Measurements from ENCODE around the gene GABPA. TPM values are rescaled to one million over a fixed set of nuclear protein-coding genes. Genes with fewer than 3 reads are reported as not detected.

The GABPA gene
- total and polyA plus RNA-seq, 2 of the 13 experiments (the other 11 are each of a cell fraction or from before 2014, with no cell fraction given): 7.4 to 13.2 TPM

DNA sequence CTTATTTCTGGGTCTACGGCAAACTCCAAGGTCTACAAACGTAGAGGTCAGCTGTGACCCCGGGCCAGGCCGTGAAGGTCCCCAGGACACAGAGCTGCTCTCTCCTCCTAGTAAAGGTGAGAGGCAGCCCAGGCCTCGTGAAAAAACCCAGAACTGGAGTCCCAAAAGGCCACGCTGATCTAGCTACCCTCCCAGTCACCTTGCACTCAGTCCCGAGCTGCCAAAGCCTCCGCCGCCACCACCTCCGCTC, 193 bp upstream of the GABPA start (continued):
- TF ChIP-seq, protein P1, sequence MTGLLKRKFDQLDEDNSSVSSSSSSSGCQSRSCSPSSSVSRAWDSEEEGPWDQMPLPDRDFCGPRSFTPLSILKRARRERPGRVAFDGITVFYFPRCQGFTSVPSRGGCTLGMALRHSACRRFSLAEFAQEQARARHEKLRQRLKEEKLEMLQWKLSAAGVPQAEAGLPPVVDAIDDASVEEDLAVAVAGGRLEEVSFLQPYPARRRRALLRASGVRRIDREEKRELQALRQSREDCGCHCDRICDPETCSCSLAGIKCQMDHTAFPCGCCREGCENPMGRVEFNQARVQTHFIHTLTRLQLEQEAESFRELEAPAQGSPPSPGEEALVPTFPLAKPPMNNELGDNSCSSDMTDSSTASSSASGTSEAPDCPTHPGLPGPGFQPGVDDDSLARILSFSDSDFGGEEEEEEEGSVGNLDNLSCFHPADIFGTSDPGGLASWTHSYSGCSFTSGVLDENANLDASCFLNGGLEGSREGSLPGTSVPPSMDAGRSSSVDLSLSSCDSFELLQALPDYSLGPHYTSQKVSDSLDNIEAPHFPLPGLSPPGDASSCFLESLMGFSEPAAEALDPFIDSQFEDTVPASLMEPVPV (CRISPR knock-in tag; IDR thresholded peaks at IDR 0.05): 0 out of 2 replicates have a peak, but pooled peaks have one; percentile 7
- TF ChIP-seq POLR2G (IDR thresholded peaks at IDR 0.05; ENCODE audit: low read depth, low read length) (peak; percentile 81), FIP1L1 (IDR thresholded peaks at IDR 0.05; ENCODE audit: borderline replicate concordance, insufficient read depth, low read depth, low read length) (no peak), EEA1 (CRISPR knock-in tag; IDR thresholded peaks at IDR 0.05; ENCODE audit: borderline replicate concordance) (peak; percentile 58; the same call in 1 of the 2 replicates), CHD4 (IDR thresholded peaks at IDR 0.05; ENCODE audit: borderline replicate concordance, low read length) (no peak), SRSF9 (IDR thresholded peaks at IDR 0.05; ENCODE audit: borderline replicate concordance, insufficient read depth, low read depth, low read length, poor library complexity, severe bottlenecking) (no peak), ZNF878 (CRISPR knock-in tag; IDR thresholded peaks at IDR 0.05) (no peak), HNRNPL (IDR thresholded peaks at IDR 0.05; ENCODE audit: low read depth, low read length) (0 out of 2 replicates have a peak, but pooled peaks have one; percentile 38), BHLHE40 (IDR thresholded peaks at IDR 0.05; ENCODE audit: low read length) (no peak), POLR2AphosphoS5 (IDR thresholded peaks at IDR 0.05; ENCODE audit: low read depth, low read length) (peak; percentile 95; the same call in 1 of the 2 replicates), LCORL (IDR thresholded peaks at IDR 0.05) (no peak), LCORL (CRISPR knock-in tag; IDR thresholded peaks at IDR 0.05) (no peak), ZNF124 (CRISPR knock-in tag; IDR thresholded peaks at IDR 0.05) (peak; percentile 53; the same call in 1 of the 2 replicates), ZNF563 (CRISPR knock-in tag; IDR thresholded peaks at IDR 0.05) (peak; percentile 38; the same call in 1 of the 2 replicates), ZFX (CRISPR knock-in tag; IDR thresholded peaks at IDR 0.05; ENCODE audit: low read depth) (peak; percentile 80), ZNF879 (CRISPR knock-in tag; IDR thresholded peaks at IDR 0.05) (0 out of 2 replicates have a peak, but pooled peaks have one; percentile 64)
- TF ChIP-seq, protein P2, sequence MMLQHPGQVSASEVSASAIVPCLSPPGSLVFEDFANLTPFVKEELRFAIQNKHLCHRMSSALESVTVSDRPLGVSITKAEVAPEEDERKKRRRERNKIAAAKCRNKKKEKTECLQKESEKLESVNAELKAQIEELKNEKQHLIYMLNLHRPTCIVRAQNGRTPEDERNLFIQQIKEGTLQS (CRISPR knock-in tag; IDR thresholded peaks at IDR 0.05): no peak
- TF ChIP-seq, protein P3, sequence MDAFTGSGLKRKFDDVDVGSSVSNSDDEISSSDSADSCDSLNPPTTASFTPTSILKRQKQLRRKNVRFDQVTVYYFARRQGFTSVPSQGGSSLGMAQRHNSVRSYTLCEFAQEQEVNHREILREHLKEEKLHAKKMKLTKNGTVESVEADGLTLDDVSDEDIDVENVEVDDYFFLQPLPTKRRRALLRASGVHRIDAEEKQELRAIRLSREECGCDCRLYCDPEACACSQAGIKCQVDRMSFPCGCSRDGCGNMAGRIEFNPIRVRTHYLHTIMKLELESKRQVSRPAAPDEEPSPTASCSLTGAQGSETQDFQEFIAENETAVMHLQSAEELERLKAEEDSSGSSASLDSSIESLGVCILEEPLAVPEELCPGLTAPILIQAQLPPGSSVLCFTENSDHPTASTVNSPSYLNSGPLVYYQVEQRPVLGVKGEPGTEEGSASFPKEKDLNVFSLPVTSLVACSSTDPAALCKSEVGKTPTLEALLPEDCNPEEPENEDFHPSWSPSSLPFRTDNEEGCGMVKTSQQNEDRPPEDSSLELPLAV (CRISPR knock-in tag; conservative IDR thresholded peaks at IDR 0.05; ENCODE audit: low read depth): no peak
- TF ChIP-seq, protein P4, sequence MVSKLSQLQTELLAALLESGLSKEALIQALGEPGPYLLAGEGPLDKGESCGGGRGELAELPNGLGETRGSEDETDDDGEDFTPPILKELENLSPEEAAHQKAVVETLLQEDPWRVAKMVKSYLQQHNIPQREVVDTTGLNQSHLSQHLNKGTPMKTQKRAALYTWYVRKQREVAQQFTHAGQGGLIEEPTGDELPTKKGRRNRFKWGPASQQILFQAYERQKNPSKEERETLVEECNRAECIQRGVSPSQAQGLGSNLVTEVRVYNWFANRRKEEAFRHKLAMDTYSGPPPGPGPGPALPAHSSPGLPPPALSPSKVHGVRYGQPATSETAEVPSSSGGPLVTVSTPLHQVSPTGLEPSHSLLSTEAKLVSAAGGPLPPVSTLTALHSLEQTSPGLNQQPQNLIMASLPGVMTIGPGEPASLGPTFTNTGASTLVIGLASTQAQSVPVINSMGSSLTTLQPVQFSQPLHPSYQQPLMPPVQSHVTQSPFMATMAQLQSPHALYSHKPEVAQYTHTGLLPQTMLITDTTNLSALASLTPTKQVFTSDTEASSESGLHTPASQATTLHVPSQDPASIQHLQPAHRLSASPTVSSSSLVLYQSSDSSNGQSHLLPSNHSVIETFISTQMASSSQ (IDR thresholded peaks at IDR 0.05; ENCODE audit: low read depth): no peak
- TF ChIP-seq, protein P4 (CRISPR knock-in tag; IDR thresholded peaks at IDR 0.05; ENCODE audit: borderline replicate concordance): no peak
- TF ChIP-seq, protein P5, sequence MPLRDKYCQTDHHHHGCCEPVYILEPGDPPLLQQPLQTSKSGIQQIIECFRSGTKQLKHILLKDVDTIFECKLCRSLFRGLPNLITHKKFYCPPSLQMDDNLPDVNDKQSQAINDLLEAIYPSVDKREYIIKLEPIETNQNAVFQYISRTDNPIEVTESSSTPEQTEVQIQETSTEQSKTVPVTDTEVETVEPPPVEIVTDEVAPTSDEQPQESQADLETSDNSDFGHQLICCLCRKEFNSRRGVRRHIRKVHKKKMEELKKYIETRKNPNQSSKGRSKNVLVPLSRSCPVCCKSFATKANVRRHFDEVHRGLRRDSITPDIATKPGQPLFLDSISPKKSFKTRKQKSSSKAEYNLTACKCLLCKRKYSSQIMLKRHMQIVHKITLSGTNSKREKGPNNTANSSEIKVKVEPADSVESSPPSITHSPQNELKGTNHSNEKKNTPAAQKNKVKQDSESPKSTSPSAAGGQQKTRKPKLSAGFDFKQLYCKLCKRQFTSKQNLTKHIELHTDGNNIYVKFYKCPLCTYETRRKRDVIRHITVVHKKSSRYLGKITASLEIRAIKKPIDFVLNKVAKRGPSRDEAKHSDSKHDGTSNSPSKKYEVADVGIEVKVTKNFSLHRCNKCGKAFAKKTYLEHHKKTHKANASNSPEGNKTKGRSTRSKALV (CRISPR knock-in tag; IDR thresholded peaks at IDR 0.05): no peak
